HG02610 (cell line): ENCODE data around the gene PCDHA12.
"Not testable (repeated sequence)": the region's sequence is repeated elsewhere in the genome, so short reads cannot be mapped to it uniquely, and the experiment has no call there.

Experiments used
- ATAC-seq: cut with Tn5 transposase; IDR thresholded peaks from one replicate; pipeline ENCODE4 v1.9.1; 2021; ENCODE audit warnings: mild to moderate bottlenecking, moderate library complexity; ENCODE audit not compliant: unreplicated experiment

PCDHA12 gene

GRCh38 chr5:140875085-140876065, at the start of gene PCDHA12:
TSS of gene PCDHA12 (plus strand) at chr5:140875308. CDS start at chr5:140875473, 165 bp downstream.
- ATAC-seq = no peak

- ATAC-seq = no peak
These were observed 47.3 kb upstream of the PCDHA12 start, which contains the start of gene PCDHA6 for GRCh38 chr5:140827704-140828361. TSS of gene PCDHA6 (plus strand) at chr5:140827960. CDS start at chr5:140828092, 132 bp downstream.

GRCh38 chr5:140828362-140828737, 46.8 kb upstream of the PCDHA12 start:
- no peak for ATAC-seq

- not testable (repeated sequence) for ATAC-seq
These were observed 45.3 kb upstream of the PCDHA12 start for GRCh38 chr5:140829511-140830501.

- ATAC-seq = no peak
These were observed 41.1 kb upstream of the PCDHA12 start, which contains the start of gene PCDHA7 for GRCh38 chr5:140833993-140834392. TSS of gene PCDHA7 (plus strand) at chr5:140834269. CDS start at chr5:140834384, 115 bp downstream.

GRCh38 chr5:140834439-140835008, 40.6 kb upstream of the PCDHA12 start:
- not testable (repeated sequence) for ATAC-seq

- ATAC-seq = no peak
These were observed 39.2 kb upstream of the PCDHA12 start for GRCh38 chr5:140835622-140836510.

- no peak for ATAC-seq
These were observed 33.8 kb upstream of the PCDHA12 start, which contains the start of gene PCDHA8 for GRCh38 chr5:140840978-140841962. TSS of gene PCDHA8 (plus strand) at chr5:140841187. CDS start at chr5:140841322, 135 bp downstream.

- ATAC-seq = no peak
These were observed 32.0 kb upstream of the PCDHA12 start for GRCh38 chr5:140842798-140843733.

GRCh38 chr5:140848139-140849102, 26.7 kb upstream of the PCDHA12 start, which contains the start of gene PCDHA9:
TSS of gene PCDHA9 (plus strand) at chr5:140848382. CDS start at chr5:140848496, 114 bp downstream.
- ATAC-seq = not testable (repeated sequence)

GRCh38 chr5:140849831-140850634, 25.1 kb upstream of the PCDHA12 start:
- not testable (repeated sequence) for ATAC-seq

- ATAC-seq = no peak
These were observed 19.1 kb upstream of the PCDHA12 start, which contains the start of gene PCDHA10 for GRCh38 chr5:140855772-140856674. TSS of gene PCDHA10 (plus strand) at chr5:140855897. CDS start at chr5:140856049, 152 bp downstream.
